Ectodermal cell (in vitro differentiated cells): Measurements from ENCODE around the gene SLC27A6. TPM values are rescaled to one million over a fixed set of nuclear protein-coding genes. Genes with fewer than 3 reads are reported as not detected.
"Not testable (repeated sequence)": the region's sequence is repeated elsewhere in the genome, so short reads cannot be mapped to it uniquely, and the experiment has no call there.

Experiments used
- H3K27ac ChIP-seq: 2 replicates; pipeline ENCODE4 v1.7.0; 2013; ENCODE audit warnings: mild to moderate bottlenecking, low read depth, low read length; ENCODE audit not compliant: insufficient read depth, poor library complexity, severe bottlenecking
- H3K27me3 ChIP-seq: 2 replicates; pipeline ENCODE4 v1.7.0; 2013; ENCODE audit warnings: mild to moderate bottlenecking, low read length; ENCODE audit not compliant: insufficient read depth, control insufficient read depth, poor library complexity, severe bottlenecking
- H3K36me3 ChIP-seq: one replicate; pipeline ENCODE4 v1.7.0; 2013; ENCODE audit warnings: low read length; ENCODE audit not compliant: control insufficient read depth, insufficient read depth
- H3K4me1 ChIP-seq: one replicate; pipeline ENCODE4 v1.7.0; 2013; ENCODE audit warnings: low read length; ENCODE audit not compliant: control insufficient read depth, insufficient read depth
- H3K4me3 ChIP-seq: 2 replicates; pipeline ENCODE4 v1.7.0; 2013; ENCODE audit warnings: low read depth, low read length, control low read depth; ENCODE audit not compliant: insufficient read depth
- H3K9me3 ChIP-seq: 2 replicates; pipeline ENCODE4 v1.7.0; 2013; ENCODE audit warnings: mild to moderate bottlenecking, low read length, moderate library complexity; ENCODE audit not compliant: control insufficient read depth
- WGBS, 2 experiments: methylation state at CpG; one replicate each; pipeline ENCODE4 v1.1.7; 2013; ENCODE audit warnings: missing lambda C conversion rate in 2 of 2; 5-methylcytosine and 5-hydroxymethylcytosine counted together
- polyA plus RNA-seq, 4 experiments: library from polyadenylated mRNA; stranded (reverse); fragments of 50-300 nt; gene quantifications; one replicate each; pipeline ENCODE4 v1.2.3, GENCODE V29; 2013

Gene SLC27A6, protein sequence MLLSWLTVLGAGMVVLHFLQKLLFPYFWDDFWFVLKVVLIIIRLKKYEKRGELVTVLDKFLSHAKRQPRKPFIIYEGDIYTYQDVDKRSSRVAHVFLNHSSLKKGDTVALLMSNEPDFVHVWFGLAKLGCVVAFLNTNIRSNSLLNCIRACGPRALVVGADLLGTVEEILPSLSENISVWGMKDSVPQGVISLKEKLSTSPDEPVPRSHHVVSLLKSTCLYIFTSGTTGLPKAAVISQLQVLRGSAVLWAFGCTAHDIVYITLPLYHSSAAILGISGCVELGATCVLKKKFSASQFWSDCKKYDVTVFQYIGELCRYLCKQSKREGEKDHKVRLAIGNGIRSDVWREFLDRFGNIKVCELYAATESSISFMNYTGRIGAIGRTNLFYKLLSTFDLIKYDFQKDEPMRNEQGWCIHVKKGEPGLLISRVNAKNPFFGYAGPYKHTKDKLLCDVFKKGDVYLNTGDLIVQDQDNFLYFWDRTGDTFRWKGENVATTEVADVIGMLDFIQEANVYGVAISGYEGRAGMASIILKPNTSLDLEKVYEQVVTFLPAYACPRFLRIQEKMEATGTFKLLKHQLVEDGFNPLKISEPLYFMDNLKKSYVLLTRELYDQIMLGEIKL
- polyA plus RNA-seq (2013, experiment 1 of 4), result 0.91 TPM
- polyA plus RNA-seq (2013, experiment 2 of 4), result 1.5 TPM
- polyA plus RNA-seq (2013, experiment 3 of 4), result 0.69 TPM
- 1.2 TPM for polyA plus RNA-seq (2013, experiment 4 of 4)

GRCh38 chr5:128965011-128965637 lies at the start of gene SLC27A6:
TSS of gene SLC27A6 (plus strand) at chr5:128965488. CDS start at chr5:128966138, 650 bp downstream.
- Histone ChIP-seq H3K9me3 (no peaks in the 10 kb centered on the region), H3K27me3 (peaks cover 32% of the 10 kb centered on the region), H3K4me3 (peak within 1 kb of the TSS; percentile 65), H3K36me3 (no peaks in the 10 kb centered on the region), H3K4me1 (no peaks in the 10 kb centered on the region), H3K27ac (no peak within 1 kb of the TSS)
- WGBS, 2 experiments, result 1 to 2% methylated on average over 51 of the region's 51 CpGs

DNA sequence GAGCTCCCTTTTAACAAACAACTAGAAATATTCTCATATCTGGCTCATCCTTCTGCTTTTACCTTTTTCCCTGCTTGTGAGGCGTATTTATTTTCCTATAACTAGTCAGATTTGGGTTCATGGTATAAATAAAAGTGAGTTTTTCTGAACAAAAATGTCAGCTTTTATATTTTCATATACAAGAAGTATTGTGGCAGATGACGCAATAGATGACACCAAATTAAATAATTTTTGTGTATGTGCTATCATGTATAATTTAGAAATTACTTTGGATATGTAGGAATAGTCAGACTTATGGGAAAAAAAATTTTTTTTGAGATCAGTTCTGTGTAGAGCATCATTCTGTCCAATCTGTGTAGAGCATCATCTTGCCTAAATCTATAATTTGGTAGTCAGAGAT lies 45.7 kb upstream of the SLC27A6 start:
- Histone ChIP-seq H3K27ac (no peak overlapping the region), H3K4me1 (no peaks in the 10 kb centered on the region), H3K36me3 (no peaks in the 10 kb centered on the region), H3K4me3 (no peak overlapping the region), H3K9me3 (no peaks in the 10 kb centered on the region), H3K27me3 (no peaks in the 10 kb centered on the region)
- WGBS, 2 experiments, result 100% methylated on average over 1 of the region's 2 CpGs; no CpG with 5 or more reads in 1 of the 2 experiments

DNA sequence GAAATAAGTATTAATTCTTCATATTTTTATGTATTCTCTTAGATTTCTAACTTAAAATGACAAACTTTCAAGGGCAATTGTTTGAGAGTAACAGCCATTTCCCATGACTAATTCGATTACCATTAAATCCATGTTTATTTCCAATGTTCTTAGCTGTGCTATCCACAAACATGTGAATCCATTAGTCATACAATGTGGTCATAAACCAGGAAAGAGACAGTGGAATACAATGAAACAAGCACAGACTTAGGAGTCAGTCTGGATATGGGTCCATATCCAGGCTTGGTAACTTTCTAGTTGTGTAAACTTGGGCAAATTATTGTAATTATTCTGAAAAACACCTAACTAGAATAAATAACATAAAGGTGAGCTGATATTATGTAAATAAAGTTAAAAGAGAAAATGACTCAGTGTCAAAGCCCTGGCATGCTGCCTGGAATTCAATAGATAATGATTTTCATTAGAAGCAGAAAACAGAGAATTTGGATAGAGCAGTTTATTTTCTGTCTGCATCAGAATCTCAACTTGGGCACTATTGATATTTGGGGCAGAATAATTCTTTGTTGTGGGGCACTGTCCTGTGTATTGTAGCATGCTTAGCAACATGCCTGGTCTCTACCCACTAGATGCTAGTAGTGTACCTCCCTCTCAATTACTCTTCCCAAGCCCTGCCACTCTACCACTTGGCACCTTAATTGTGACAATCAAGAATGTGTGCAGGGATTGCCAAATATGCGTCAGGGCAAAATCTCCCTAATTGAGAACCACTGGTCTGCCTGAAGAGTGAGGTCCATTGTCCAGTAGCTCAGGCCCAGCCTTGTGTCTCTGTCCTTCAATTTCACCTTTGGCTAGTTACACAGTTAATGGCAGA lies 44.7 kb upstream of the SLC27A6 start:
- Histone ChIP-seq H3K36me3 (no peaks in the 10 kb centered on the region), H3K4me3 (no peak overlapping the region), H3K27me3 (no peaks in the 10 kb centered on the region), H3K27ac (no peak overlapping the region), H3K4me1 (no peaks in the 10 kb centered on the region), H3K9me3 (no peaks in the 10 kb centered on the region)
- WGBS, 2 experiments, result 88 to 92% methylated on average over 2 of the region's 2 CpGs

GRCh38 chr5:128924299-128924698 lies 41.0 kb upstream of the SLC27A6 start:
- H3K9me3 ChIP-seq, result no peaks in the 10 kb centered on the region
- WGBS, 2 experiments, result 86 to 97% methylated on average over 1 to 2 of the region's 2 CpGs
- no peak overlapping the region for H3K4me3 ChIP-seq
- no peaks in the 10 kb centered on the region for H3K36me3 ChIP-seq
- no peak overlapping the region for H3K27ac ChIP-seq
- H3K27me3 ChIP-seq, result no peaks in the 10 kb centered on the region
- no peaks in the 10 kb centered on the region for H3K4me1 ChIP-seq

- H3K27me3 ChIP-seq, result no peaks in the 10 kb centered on the region
- H3K9me3 ChIP-seq, result no peaks in the 10 kb centered on the region
- WGBS, 2 experiments, result 93 to 94% methylated on average over 4 of the region's 4 CpGs
- no peak overlapping the region for H3K4me3 ChIP-seq
- no peaks in the 10 kb centered on the region for H3K4me1 ChIP-seq
- H3K27ac ChIP-seq, result no peak overlapping the region
- H3K36me3 ChIP-seq, result no peaks in the 10 kb centered on the region
Observed at GRCh38 chr5:128925973-128926372, 39.3 kb upstream of the SLC27A6 start.

GRCh38 chr5:128927644-128928043 lies 37.6 kb upstream of the SLC27A6 start:
- Histone ChIP-seq H3K9me3 (no peaks in the 10 kb centered on the region), H3K27ac (no peak overlapping the region), H3K27me3 (no peaks in the 10 kb centered on the region), H3K4me1 (no peaks in the 10 kb centered on the region), H3K36me3 (no peaks in the 10 kb centered on the region), H3K4me3 (no peak overlapping the region)
- WGBS, 2 experiments, result 70 to 100% methylated on average over 2 to 3 of the region's 3 CpGs

DNA sequence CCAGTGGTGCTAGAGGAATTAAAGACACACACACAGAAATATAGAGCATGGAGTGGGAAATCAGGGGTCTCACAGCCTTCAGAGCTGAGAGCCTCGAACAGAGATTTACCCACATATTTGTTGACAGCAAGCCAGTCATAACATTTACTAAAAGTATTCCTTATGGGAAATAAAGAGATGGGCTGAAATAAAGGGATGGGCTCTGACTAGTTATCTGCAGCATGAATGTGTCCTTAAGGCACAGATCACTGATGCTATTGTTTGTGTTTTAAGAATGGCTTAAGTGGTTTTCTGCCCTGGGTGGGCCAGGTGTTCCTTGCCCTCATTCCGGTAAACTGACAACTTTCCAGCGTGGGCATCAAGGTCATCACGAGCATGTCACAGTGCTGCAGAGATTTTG lies 33.1 kb upstream of the SLC27A6 start:
- 88 to 97% methylated on average over 3 to 4 of the region's 4 CpGs for WGBS, 2 experiments

GRCh38 chr5:128943100-128943499 lies 22.2 kb upstream of the SLC27A6 start:
- 85 to 86% methylated on average over 6 to 9 of the region's 9 CpGs for WGBS, 2 experiments
- not testable (repeated sequence) for H3K4me1 ChIP-seq, H3K27me3 ChIP-seq, H3K4me3 ChIP-seq, H3K36me3 ChIP-seq, H3K27ac ChIP-seq, H3K9me3 ChIP-seq

More for the DNA sequence above, 33.1 kb upstream of the SLC27A6 start:
- H3K9me3 ChIP-seq, H3K4me1 ChIP-seq, H3K27me3 ChIP-seq, H3K27ac ChIP-seq, H3K4me3 ChIP-seq, H3K36me3 ChIP-seq: not testable (repeated sequence)

DNA sequence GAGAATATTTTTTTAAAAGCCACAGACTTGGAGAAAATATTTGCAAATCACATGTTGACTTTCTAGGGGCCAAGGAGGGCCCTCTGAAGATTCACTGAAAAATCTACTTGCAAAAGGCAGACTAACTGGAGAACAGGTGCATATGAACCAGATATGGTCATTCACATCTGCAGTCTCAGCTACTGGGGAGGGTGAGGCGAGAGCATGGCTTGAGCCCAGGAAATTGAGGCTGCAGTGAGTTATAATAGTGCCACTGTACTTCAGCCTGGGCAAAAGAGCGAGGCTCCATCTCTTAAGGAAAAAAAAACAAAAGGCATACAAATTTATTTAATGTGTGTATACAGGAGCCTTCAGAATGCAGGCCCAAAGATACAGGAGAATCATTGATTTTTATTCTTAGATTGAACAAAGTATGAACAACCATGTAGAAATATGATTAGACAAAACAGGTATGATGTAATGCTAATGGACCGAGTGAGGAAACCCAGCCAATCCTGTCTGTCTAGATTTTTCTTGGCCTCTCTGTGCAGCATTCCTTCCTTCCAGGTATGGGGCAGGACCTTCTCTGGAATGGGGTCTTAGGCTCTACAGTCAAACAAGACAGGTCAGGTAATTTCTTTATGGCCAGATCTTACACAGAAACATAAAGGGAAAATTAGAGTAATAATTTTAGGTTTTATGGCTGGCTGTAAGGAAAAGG lies 15.3 kb upstream of the SLC27A6 start:
- 88 to 89% methylated on average over 3 of the region's 3 CpGs for WGBS, 2 experiments
- H3K9me3 ChIP-seq, result no peaks in the 10 kb centered on the region
- no peak overlapping the region for H3K27ac ChIP-seq

More for the DNA sequence above, 15.3 kb upstream of the SLC27A6 start:
- H3K4me1 ChIP-seq, result no peaks in the 10 kb centered on the region
- H3K27me3 ChIP-seq, result no peaks in the 10 kb centered on the region
- H3K36me3 ChIP-seq, result no peaks in the 10 kb centered on the region
- H3K4me3 ChIP-seq, result no peak overlapping the region
